Central memory CD8-positive, alpha-beta T cell (primary cell): ENCODE data around the gene BSN.

Experiments used
- ATAC-seq: fragments of 150-1000 bp; cut with Tn5 transposase; replicated peaks from 2 replicates; pipeline ENCODE4 v1.10.0; 2022; ENCODE audit warnings: mild to moderate bottlenecking, moderate FRiP score, moderate number of reproducible peaks; ENCODE audit not compliant: poor library complexity, severe bottlenecking; ENCODE audit errors: extremely low read depth
- DNase-seq, 2 donors: peaks; one replicate each; pipeline ENCODE4 v3.0.0; 2021; ENCODE audit warnings: low spot score in 2 of 2
- H3K27ac Mint-ChIP-seq: one replicate; pipeline ENCODE4 v1.8.0; 2022; ENCODE audit warnings: low read depth, mild to moderate bottlenecking, moderate library complexity, mixed read lengths
- H3K27me3 Mint-ChIP-seq: one replicate; pipeline ENCODE4 v1.8.0; 2022; ENCODE audit warnings: mixed read lengths
- H3K36me3 Mint-ChIP-seq: one replicate; pipeline ENCODE4 v1.8.0; 2022; ENCODE audit warnings: mild to moderate bottlenecking, moderate library complexity, mixed read lengths; ENCODE audit not compliant: insufficient read depth
- H3K4me1 Mint-ChIP-seq: one replicate; pipeline ENCODE4 v1.8.0; 2022; ENCODE audit warnings: mixed read lengths
- H3K4me3 Mint-ChIP-seq: one replicate; pipeline ENCODE4 v1.8.0; 2022; ENCODE audit warnings: mild to moderate bottlenecking, moderate library complexity, mixed read lengths
- H3K9me3 Mint-ChIP-seq: one replicate; pipeline ENCODE4 v1.8.0; 2022; ENCODE audit warnings: mixed read lengths

The BSN gene

GRCh38 chr3:49628249-49628648 lies 74.0 kb downstream of the BSN start:
- H3K27ac Mint-ChIP-seq: no peak overlapping the region
- no peak overlapping the region for H3K4me3 Mint-ChIP-seq
- H3K27me3 Mint-ChIP-seq: peaks cover 27% of the 10 kb centered on the region
- DNase-seq (no peak), ATAC-seq (no peak)
- no peaks in the 10 kb centered on the region for H3K9me3 Mint-ChIP-seq
- no peaks in the 10 kb centered on the region for H3K36me3 Mint-ChIP-seq
- peaks cover 6% of the 10 kb centered on the region for H3K4me1 Mint-ChIP-seq

GRCh38 chr3:49629451-49629850 lies 75.2 kb downstream of the BSN start:
- no peak overlapping the region for H3K27ac Mint-ChIP-seq

GRCh38 chr3:49629866-49630265 lies 75.6 kb downstream of the BSN start:
- no peaks in the 10 kb centered on the region for H3K9me3 Mint-ChIP-seq
- H3K4me1 Mint-ChIP-seq: peaks cover 6% of the 10 kb centered on the region
- DNase-seq (no peak), ATAC-seq (no peak)
- no peak overlapping the region for H3K4me3 Mint-ChIP-seq
- no peaks in the 10 kb centered on the region for H3K36me3 Mint-ChIP-seq
- H3K27ac Mint-ChIP-seq: no peak overlapping the region
- peaks cover 27% of the 10 kb centered on the region for H3K27me3 Mint-ChIP-seq

More at GRCh38 chr3:49629451-49629850, 75.2 kb downstream of the BSN start:
- DNase-seq: no peak
- peaks cover 27% of the 10 kb centered on the region for H3K27me3 Mint-ChIP-seq
- no peaks in the 10 kb centered on the region for H3K36me3 Mint-ChIP-seq
- no peak for ATAC-seq
- H3K4me1 Mint-ChIP-seq: peaks cover 6% of the 10 kb centered on the region
- no peak overlapping the region for H3K4me3 Mint-ChIP-seq
- no peaks in the 10 kb centered on the region for H3K9me3 Mint-ChIP-seq

- ATAC-seq (no peak), DNase-seq (no peak)
- peaks cover 6% of the 10 kb centered on the region for H3K4me1 Mint-ChIP-seq
- peaks cover 27% of the 10 kb centered on the region for H3K27me3 Mint-ChIP-seq
- peak overlapping the region; percentile 76 for H3K27ac Mint-ChIP-seq
- H3K36me3 Mint-ChIP-seq: no peaks in the 10 kb centered on the region
- no peak overlapping the region for H3K4me3 Mint-ChIP-seq
- H3K9me3 Mint-ChIP-seq: no peaks in the 10 kb centered on the region
These were observed 76.5 kb downstream of the BSN start for GRCh38 chr3:49630784-49631183.

- no peak for DNase-seq
These were observed 80.5 kb downstream of the BSN start for GRCh38 chr3:49634736-49635135.

GRCh38 chr3:49636883-49637609 lies 82.8 kb downstream of the BSN start:
- Mint-ChIP-seq H3K36me3 (no peaks in the 10 kb centered on the region), H3K27ac (no peak overlapping the region), H3K4me1 (no peaks in the 10 kb centered on the region), H3K4me3 (no peak overlapping the region), H3K27me3 (peaks cover 7% of the 10 kb centered on the region), H3K9me3 (no peaks in the 10 kb centered on the region)
- ATAC-seq (no peak), DNase-seq (no peak)

More at GRCh38 chr3:49634736-49635135, 80.5 kb downstream of the BSN start:
- no peak for ATAC-seq
- no peaks in the 10 kb centered on the region for H3K4me1 Mint-ChIP-seq
- no peak overlapping the region for H3K27ac Mint-ChIP-seq
- no peak overlapping the region for H3K4me3 Mint-ChIP-seq
- H3K36me3 Mint-ChIP-seq: no peaks in the 10 kb centered on the region
- peaks cover 27% of the 10 kb centered on the region for H3K27me3 Mint-ChIP-seq
- H3K9me3 Mint-ChIP-seq: no peaks in the 10 kb centered on the region

- Mint-ChIP-seq H3K4me3 (no peak overlapping the region), H3K4me1 (no peaks in the 10 kb centered on the region), H3K27ac (no peak overlapping the region), H3K27me3 (no peaks in the 10 kb centered on the region), H3K9me3 (no peaks in the 10 kb centered on the region), H3K36me3 (no peaks in the 10 kb centered on the region)
- no peak for ATAC-seq
- DNase-seq: no peak
These were observed 84.2 kb downstream of the BSN start for GRCh38 chr3:49638445-49638844.

GRCh38 chr3:49639551-49639950 lies 85.3 kb downstream of the BSN start:
- Mint-ChIP-seq H3K27ac (no peak overlapping the region), H3K9me3 (no peaks in the 10 kb centered on the region), H3K4me1 (no peaks in the 10 kb centered on the region), H3K4me3 (no peak overlapping the region), H3K36me3 (no peaks in the 10 kb centered on the region), H3K27me3 (no peaks in the 10 kb centered on the region)
- no peak for DNase-seq
- no peak for ATAC-seq

GRCh38 chr3:49641292-49641691 lies 87.0 kb downstream of the BSN start:
- no peaks in the 10 kb centered on the region for H3K36me3 Mint-ChIP-seq
- no peak overlapping the region for H3K27ac Mint-ChIP-seq
- H3K9me3 Mint-ChIP-seq: no peaks in the 10 kb centered on the region
- no peaks in the 10 kb centered on the region for H3K27me3 Mint-ChIP-seq
- H3K4me3 Mint-ChIP-seq: no peak overlapping the region
- DNase-seq (no peak), ATAC-seq (no peak)
- H3K4me1 Mint-ChIP-seq: no peaks in the 10 kb centered on the region

GRCh38 chr3:49641921-49642707 lies 87.8 kb downstream of the BSN start:
- Mint-ChIP-seq H3K4me1 (no peaks in the 10 kb centered on the region), H3K27ac (no peak overlapping the region), H3K4me3 (no peak overlapping the region), H3K27me3 (no peaks in the 10 kb centered on the region), H3K36me3 (no peaks in the 10 kb centered on the region), H3K9me3 (no peaks in the 10 kb centered on the region)
- ATAC-seq: no peak
- DNase-seq: no peak

GRCh38 chr3:49642708-49643145 lies 88.5 kb downstream of the BSN start:
- Mint-ChIP-seq H3K27ac (no peak overlapping the region), H3K9me3 (no peaks in the 10 kb centered on the region), H3K4me3 (no peak overlapping the region), H3K27me3 (no peaks in the 10 kb centered on the region), H3K4me1 (no peaks in the 10 kb centered on the region), H3K36me3 (no peaks in the 10 kb centered on the region)
- no peak for DNase-seq
- ATAC-seq: no peak

GRCh38 chr3:49644684-49645083 lies 90.4 kb downstream of the BSN start:
- Mint-ChIP-seq H3K9me3 (no peaks in the 10 kb centered on the region), H3K27ac (no peak overlapping the region), H3K4me1 (no peaks in the 10 kb centered on the region), H3K27me3 (no peaks in the 10 kb centered on the region), H3K4me3 (no peak overlapping the region), H3K36me3 (peaks cover 3% of the 10 kb centered on the region)
- no peak for DNase-seq
- ATAC-seq: no peak

GRCh38 chr3:49646236-49646635 lies 92.0 kb downstream of the BSN start:
- DNase-seq (no peak), ATAC-seq (no peak)
- H3K27me3 Mint-ChIP-seq: no peaks in the 10 kb centered on the region
- H3K9me3 Mint-ChIP-seq: no peaks in the 10 kb centered on the region
- H3K4me1 Mint-ChIP-seq: no peaks in the 10 kb centered on the region
- H3K4me3 Mint-ChIP-seq: no peak overlapping the region
- H3K27ac Mint-ChIP-seq: no peak overlapping the region
- peaks cover 3% of the 10 kb centered on the region for H3K36me3 Mint-ChIP-seq
